CD1c-positive myeloid dendritic cell (primary cell): ENCODE measurements around the gene IDI2.
"Not testable (repeated sequence)": the region's sequence is repeated elsewhere in the genome, so short reads cannot be mapped to it uniquely, and the experiment has no call there.

ENCODE experiments used
- DNase-seq: peaks from one replicate; pipeline ENCODE4 v3.0.0-alpha.2; 2016; ENCODE audit errors: extremely low spot score

Gene IDI2

DNA sequence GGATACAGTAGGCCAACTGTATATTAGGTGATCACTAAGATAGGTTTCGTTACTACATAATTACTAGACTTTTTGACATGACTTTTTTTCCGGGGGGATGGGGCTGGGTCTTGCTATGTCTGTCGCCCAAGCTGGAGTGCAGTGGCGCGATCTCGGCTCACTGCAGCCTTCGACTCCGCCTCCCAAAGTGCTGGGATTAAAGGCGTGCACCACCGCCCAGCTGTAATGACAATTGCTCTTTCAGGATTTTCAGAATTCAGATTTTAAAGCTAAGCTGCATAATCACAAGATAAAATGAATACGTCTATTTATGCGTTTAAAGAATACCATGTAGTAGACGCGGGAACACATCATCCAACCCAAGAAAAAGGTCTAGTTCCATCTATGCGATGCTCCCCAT, 22.3 kb upstream of the IDI2 start:
- DNase-seq: no peak

DNA sequence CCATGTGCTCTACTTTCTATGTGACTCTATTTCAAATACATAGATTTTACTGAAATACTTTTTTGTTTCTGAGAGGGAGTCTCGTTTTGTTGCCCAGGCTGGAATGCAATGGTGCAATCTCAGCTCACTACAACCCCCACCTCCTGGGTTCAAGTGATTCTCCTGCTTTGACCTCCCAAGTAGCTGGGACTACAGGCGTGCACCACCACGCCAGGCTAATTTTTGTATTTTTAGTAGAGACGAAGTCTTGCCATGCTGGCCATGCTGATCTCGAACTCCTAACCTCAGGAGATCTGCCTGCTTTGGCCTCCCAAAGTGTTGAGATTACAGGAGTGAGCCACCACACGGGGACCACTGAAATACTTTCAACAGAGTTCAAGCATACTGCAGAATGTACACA, 19.8 kb upstream of the IDI2 start:
- DNase-seq: no peak

DNA sequence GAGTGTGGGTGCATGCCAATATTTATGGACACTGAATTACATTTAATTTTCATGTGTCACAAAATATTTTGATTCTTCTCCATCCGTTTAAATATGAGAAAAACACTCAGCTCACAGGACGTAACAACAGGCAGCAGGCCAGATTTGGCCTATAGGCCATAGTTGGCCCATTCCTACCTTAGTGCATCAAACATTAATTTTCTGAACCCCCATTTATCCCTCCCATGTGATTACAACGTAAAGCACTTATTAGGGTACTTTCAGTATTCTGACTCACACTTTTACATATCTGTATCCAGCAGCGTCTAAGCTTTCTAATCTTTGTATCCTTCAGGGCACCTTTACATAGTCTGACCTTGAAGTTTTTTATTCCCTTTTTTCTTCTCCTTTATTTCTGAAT, 19.3 kb upstream of the IDI2 start:
- DNase-seq: no peak

DNA sequence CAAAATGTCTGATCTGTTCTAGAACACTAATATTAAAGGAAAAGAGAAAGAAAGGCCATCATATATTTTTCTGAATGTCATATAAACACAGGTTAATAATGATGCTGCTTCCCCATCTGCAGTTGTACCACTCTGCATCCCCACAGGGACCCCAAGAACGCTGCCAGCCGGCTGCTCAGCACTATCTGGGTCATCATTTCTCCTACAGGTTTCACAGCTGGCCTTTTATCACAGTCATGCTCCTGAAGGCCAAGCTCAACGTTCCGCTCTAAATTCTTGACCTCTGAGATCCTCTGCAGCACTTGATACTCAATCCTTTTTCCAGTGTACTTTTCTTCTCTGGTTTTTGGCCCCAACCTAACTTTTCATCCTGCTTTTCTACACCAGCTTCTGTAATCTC, 18.5 kb upstream of the IDI2 start:
- DNase-seq: no peak

DNA sequence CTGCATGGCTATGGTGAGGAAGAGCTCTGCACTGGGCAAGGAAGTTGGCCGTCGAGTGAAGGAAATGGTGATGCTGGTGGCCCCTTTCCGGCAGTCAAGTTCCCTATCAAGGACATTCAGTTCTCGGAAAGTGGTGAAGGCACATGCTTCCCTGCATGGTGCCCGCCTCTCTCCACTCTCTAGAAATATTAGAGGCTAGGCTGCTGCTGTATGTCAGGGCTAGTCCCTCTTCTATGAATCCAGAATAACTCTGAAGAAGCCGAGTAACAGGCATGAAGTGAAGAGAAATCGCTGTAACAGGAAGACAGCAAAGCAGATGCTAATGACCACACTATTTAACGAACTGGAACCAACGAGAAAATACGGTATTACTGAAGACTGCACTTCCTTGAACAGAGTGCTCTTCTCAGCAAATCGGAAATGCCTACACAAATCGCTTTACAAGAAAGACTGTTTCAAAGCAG, 17.9 kb upstream of the IDI2 start:
- peak; percentile 63 for DNase-seq

DNA sequence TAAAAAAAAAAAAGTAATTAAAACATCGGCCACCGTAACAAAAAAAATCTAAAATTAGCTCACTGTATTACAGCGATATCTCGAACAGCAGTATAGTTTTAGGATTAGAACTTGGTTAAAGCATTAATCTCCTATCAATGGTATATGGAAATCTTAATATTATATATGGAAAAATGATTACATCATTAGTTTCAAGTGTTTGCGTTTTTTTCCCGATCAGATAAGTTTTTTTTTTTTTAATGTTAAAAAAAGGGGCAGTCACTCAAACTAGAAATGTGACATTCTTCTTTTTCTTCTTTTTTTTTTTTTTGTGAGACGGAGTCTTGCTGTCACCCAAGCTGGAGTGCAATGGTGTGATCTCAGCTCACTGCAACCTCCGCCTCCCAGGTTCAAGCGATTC, 15.9 kb upstream of the IDI2 start:
- DNase-seq: no peak

DNA sequence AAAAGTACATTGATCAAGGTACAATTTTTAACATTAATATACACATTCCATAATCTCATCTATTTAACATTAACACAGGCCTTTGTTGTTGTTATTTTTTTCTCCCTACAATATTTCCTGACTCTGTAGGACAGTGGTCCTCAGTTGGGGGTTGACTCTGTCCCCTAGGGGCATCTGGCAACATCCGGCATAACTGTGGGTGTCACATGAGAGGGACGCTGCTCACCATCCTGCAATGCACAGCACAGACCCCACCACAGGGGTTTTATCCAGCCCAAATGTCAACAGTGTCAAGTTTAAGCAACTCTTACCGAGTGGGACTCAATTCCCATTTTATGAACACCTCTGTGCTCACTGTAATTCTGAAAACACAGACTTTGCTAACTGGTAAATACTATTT, 14.5 kb upstream of the IDI2 start:
- no peak for DNase-seq

DNA sequence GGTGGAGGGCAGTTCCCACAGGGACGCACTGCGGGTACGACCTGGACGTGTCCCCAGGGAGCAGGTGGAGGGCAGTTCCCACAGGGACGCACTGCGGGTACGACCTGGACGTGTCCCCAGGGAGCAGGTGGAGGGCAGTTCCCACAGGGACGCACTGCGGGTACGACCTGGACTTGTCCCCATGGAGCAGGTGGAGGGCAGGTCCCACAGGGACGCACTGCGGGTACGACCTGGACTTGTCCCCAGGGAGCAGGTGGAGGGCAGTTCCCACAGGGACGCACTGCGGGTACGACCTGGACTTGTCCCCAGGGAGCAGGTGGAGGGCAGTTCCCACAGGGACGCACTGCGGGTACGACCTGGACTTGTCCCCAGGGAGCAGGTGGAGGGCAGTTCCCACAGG, 13.1 kb upstream of the IDI2 start:
- not testable (repeated sequence) for DNase-seq

DNA sequence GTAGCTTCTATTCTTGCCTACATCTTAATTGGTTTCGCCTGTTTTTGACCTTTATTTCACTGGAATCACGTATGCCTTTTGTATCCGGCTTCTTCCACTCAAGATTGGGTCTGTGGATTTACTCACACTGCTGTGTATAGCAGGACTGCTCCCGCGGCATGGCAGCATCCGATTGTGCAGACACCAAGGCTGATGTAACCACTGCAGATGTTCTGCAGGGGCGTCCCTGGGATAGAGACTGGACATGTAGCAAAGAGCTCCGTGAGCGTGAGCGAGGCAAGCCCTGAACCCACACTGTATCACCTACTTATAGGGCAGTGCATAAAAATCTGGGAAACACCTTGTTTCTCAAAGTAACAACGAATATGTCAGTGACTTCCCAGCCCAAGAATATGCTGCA, 11.4 kb upstream of the IDI2 start:
- no peak for DNase-seq

DNA sequence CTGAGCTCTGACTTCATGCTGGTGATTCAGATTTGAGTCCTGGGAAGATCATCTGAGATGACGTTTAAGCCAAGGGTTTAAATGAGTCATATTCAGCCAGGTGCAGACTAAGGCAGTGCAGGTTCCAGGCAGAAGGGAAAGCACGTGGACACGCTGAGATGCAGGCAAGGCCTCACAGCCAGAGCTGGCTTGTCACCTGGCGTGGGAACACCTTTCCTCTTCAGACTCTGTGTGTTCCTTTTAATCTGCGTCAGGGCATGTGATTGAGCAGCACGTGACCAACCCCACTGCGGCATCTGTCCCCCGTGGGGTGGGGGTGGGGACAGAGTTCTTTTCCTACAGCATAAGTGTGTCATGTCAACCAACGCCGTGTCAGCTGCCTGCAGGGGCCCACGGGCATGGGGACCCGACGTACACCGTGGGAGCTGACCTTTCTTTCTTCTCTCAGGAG, 10.7 kb upstream of the IDI2 start:
- DNase-seq: no peak

DNA sequence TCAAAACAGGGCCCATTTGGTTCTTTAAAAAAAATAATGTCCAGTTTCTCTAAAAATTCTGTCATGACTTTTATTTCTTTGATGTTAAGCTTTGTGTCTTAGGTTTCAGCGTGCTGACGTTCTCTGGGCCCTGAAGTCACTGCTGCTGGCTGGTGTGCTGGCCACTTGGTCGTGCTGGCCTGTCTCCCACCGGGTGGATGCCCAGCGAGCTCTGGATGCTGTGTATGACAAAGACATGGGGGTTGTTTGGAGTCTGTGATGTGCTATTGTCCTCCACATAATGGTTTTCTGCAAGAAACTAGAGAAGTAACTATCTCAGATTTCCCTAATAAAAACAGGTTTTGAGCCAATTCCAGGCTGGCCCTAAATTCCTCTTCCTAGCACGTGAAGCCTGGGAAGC, 9.5 kb upstream of the IDI2 start:
- DNase-seq: no peak

DNA sequence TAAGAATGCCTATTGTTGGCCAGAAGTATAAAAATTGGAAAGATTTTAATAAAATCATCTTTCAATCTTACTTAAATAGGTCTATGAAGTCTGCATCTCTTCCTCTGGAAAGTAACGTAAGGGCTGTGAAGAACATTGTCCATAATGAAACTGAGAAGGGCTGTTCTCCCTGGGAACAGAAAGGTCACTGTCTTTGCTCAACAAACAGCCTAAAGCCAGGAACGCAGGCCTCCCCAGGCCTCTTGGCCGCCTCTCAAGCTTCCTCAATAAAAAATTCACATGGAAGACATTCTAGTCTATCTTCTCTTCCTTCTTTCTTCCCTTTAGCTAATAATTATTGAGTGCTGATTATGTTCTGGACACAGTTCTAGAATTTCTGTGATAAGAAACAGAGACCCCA, 9.1 kb upstream of the IDI2 start:
- DNase-seq: no peak

DNA sequence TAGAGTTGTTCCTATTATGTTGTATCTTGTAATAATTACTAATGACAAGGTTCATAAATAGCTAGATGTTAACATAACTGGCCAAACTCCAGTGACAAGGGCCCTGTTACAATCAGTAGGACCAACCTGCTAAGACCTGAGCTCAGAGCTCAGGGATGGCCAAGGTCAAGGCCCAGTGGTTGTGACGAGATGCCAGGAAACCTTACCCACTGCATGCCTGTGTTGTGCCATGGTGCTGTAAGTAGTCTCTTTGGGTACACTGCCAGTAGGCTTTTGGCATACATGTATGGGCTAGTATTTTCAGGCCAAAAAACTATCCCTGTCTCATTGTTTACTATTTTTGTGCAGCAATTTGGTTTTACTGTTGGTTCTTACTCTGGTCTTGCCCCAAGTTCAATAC, 7.9 kb upstream of the IDI2 start:
- no peak for DNase-seq

DNA sequence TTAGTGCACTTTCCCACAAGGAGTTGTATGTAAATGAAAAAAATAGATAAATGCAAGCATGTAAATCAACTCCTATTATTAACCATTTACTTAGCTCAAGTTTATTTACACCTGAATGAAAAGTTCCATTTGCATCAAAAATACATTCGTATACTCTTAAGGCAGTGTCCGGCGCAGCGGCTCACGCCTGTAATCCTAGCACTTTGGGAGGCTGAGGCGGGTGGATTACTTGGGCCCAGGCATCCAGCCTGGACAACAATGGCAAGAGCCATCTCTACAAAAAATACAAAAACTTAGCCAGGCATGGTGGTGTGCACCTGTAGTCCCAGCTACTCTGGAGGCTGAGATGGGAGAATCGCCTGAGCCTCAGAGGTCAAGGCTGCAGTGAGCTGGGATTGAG, 4.2 kb upstream of the IDI2 start:
- no peak for DNase-seq

DNA sequence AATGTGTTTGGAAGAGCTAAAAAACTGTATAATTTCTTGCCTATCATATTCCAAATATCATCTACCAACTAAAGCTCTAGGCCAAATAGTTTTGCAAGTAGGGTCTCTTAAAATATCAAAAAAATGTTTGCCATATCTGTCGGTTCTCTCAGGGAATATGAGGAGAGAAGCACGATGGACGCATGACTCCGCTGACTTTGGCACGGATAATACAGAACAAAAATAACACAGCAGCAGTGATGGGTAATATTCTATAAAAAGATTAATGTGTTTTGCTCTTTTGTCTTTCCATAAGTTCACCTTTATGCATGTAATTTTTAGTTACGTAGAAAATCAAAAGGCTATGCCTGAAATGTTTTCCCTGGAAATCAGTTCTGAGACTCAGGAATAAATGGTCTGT, 919 bp upstream of the IDI2 start:
- no peak for DNase-seq

DNA sequence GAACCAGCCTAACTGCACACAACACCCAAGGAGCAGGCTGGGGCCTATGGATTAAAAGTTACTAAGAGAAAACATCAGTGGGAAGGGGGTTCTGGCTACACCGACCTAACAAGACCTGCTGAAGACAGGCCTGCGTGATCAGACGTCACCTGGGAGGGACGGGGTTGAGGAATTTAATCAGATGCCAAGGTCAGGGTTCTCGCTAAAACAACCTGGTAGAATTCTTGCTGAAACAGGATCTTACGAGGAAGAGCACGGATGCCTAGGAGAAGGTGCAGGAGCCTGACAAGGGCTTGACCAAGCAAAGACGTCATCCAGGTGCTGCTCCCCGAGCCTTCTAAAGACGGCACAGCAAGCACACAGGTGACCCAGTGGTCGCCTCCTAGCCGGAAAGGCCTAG, 1.6 kb downstream of the IDI2 start:
- no peak for DNase-seq

DNA sequence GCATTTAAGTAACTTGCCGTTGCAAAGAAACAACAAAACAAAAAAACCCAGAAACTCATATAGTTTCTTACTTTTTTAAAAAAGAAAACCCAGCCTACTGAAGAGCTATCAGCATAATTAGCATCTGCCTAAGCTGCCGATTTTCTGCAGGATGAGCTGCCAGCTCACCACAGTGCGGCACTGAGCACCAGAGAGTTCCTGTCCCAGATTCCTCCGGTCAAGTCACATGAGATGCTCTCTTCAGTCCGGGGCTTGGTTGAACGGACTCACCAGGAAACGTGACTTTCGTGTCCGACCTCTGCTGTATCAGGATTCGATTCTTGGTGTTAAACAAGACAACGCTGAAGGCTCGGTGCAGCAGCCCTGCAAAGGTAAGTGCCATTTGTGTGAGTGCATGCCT, 3.2 kb downstream of the IDI2 start:
- no peak for DNase-seq

DNA sequence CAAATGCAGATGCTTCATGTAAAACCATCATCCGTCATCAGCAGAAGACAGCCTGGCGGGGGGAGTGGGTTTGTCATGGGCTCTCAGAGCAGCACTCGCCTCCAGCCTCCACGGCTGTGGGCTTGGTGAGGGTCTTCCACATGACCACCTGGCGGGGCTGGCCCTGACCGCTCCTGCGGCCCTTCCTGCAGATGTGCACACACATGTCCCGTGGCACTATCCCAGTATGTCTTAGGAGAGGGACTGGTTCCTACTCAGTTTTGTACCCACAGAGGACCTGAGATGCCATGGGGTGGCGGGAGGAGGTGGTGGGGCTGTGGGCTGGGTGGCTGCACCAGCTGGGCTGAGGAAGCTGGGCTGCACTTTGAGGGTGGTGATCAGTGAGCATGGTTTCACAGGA, 4.7 kb downstream of the IDI2 start:
- no peak for DNase-seq

DNA sequence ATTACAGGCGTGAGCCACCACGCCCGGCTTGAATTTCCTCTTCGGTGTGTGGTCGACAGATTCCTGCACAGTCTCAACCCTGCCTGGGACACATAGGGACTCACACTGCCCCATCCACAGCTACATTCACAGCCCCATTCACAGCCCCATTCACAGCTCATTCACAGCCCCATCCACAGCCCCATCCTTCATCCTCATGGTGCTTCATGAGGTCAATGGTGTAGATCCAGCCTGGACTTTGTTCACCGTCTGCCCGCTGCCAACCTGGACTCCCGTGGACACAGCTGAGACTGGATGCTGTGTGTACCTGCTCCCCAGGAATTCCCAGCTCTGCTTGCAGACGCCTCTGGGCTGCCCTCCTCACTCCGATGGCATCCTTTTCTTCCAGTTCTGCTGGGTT, 5.2 kb downstream of the IDI2 start:
- no peak for DNase-seq

DNA sequence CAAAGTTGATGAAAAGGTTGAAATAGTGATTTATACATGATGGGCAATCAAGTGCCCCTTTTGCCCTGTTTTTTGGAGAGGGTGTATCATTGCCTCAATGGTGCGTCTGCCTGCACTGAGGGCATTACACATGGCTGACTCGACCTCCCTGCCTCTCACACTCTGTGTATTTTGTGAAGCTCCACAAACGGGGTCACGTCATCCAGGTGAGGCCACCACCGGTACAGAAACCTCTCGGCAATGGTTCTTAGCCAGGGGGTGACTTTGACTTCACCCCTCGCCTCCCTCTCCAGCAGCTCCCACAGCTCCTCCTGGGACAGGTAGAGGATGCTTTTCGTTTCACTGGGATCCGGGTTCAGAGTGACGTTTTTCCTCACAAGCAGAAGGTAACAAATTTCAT, 6.3 kb downstream of the IDI2 start:
- DNase-seq: no peak

DNA sequence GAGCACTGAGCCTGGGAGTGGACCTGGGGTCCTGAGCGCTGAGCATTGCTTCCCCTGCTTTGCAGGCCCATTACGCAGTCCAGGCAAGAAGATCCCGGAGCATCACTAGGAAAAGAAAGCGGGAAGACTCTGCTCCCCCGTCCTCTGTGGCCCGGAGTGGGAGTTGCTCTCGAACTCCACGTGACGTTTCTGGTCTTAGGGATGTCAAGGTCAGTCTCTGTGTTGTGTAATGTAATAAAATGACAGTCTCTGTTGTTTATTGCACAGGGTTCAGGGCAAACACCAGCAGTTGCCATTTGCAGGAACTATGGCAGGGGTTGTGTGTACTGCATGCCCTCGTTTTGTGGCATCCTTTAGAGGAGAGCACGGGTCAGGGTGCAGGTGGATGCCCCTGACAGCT, 10.0 kb downstream of the IDI2 start:
- no peak for DNase-seq

DNA sequence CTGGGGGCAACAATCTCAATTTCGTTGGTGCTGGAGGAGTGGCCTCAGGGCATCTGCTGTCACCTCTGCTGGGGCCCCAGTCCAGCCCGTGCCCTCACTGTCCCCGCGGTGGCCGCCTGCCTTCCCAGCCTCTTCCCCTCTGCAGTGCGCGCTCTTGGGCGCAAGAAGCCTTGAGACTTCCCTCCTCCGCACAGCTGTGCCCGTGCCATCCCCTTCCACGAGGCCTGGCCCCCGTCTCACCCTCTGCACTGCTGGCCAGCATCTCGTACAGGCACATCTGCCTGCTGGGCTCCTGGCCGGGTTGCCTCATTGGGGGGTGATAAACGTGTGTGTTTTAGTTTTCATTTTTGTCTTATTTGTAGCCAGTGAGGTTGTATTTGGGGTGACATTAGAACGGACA, 14.0 kb downstream of the IDI2 start:
- DNase-seq: no peak

DNA sequence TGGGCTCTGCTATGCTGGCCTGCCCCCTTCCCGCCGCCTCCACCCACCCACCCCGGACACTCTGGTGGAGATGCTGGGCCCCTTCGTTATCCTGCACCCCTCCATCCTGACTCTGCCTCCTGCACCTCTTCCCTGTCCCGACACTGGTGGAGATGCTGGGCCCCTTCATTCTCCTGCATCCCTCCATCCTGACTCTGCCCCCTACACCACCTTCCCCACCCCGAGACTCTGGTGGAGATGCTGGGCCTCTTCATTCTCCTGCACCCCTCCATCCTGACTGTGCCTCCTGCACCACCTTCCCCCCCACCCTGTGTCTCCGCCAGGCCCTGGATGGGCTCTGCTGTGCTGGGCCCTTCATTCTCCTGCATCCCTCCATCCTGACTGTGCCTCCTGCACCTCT, 15.0 kb downstream of the IDI2 start:
- no peak for DNase-seq

DNA sequence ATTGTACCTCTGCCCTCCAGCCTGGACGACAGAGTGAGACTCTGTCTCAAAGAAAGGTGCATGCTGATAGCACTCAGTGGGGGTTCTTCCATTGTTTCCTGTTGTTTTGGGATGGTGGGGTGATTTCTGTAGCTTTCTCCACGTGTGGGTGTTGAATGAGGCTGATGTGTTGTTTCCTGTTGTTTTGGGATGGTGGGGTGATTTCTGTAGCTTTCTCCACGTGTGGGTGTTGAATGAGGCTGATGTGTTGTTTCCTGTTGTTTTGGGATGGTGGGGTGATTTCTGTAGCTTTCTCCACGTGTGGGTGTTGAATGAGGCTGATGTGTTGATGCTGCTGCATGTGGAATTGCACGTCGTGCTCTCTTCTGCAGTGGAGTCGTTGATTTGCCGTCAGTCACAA, 15.7 kb downstream of the IDI2 start:
- not testable (repeated sequence) for DNase-seq

DNA sequence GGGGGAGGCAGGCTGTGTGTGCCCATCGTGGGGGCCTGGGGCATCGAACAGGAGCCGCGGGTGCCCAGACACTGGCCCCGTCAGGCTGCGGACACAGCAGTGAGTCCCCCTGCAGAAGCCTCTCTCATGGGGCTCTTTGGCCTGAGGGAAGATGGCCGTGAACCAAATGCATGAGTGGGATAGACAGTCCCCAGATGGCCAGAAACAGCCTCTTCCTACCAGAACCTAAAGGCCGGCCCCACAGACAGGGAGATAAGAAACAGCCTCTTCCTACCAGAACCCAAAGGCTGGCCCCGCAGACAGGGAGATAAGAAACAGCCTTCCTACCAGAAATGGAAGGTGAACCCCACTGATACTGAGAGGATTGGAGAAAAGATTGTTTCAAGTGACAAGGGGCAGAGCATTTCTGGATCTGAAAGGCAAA, 16.6 kb downstream of the IDI2 start:
- DNase-seq: no peak
